HepG2 (cell line): Measurements from ENCODE around the gene NAALAD2. TPM values are rescaled to one million over a fixed set of nuclear protein-coding genes. Genes with fewer than 3 reads are reported as not detected.
A peak's percentile ranks its signal among the peaks of the same experiment; 100 is the strongest.

Source experiments
- ATAC-seq: fragments of 200-7000 bp; cut with Tn5 transposase; 3 replicates; pipeline ENCODE4 v1.9.1; 2020; ENCODE audit warnings: mild to moderate bottlenecking, moderate library complexity
- BruUV-seq: library from RNA; stranded (reverse); fragments of 400-500 nt; replicated peaks from 2 replicates; lab custom pipeline; 2021; lab: Mats Ljungman, UMichigan
- CTCF ChIA-PET: fragments of 300-600 bp; formaldehyde crosslinking; extraction: SDS; loops from one replicate; lab custom pipeline; 2021; ENCODE audit warnings: low total read pairs, inconsistent platforms, low intra/inter-chr PET ratio; lab: Yijun Ruan, JAX
- POLR2A ChIA-PET: fragments of 350-600 bp; sonication (Branson Sonifier 250); formaldehyde crosslinking; loops from one replicate; lab custom pipeline; 2020; ENCODE audit warnings: antibody characterized with exemption, inconsistent platforms; lab: Yijun Ruan, JAX
- DNase-seq: peaks from one replicate; pipeline ENCODE4 v3.0.0-alpha.2; 2015; ENCODE audit warnings: low spot score
- FAIRE-seq: peaks from 3 replicates; lab custom pipeline; 2011; peaks lifted over from hg19 to GRCh38; lab: Jason Lieb, UNC
- H2AFZ ChIP-seq: one replicate; pipeline ENCODE4 v1.6.1; 2011; ENCODE audit warnings: low read length, inconsistent platforms
- H3K27ac ChIP-seq: fragments of 300-600 bp; 3 replicates; pipeline ENCODE4 v1.8.0; 2011; ENCODE audit warnings: mixed run types, mild to moderate bottlenecking, mixed read lengths, low read length, inconsistent platforms; ENCODE audit not compliant: insufficient read depth; ENCODE audit errors: extremely low read length
- H3K27me3 ChIP-seq, 2 experiments: fragments of 200-600 bp in 1 of 2; 2 replicates in 1 of 2; 3 replicates in 1 of 2; pipeline versions ENCODE4 v1.6.0 to v1.8.0; 2011; ENCODE audit warnings: low read length in 2 of 2, mild to moderate bottlenecking in 2 of 2, moderate library complexity in 2 of 2, inconsistent platforms in 1 of 2; ENCODE audit not compliant: insufficient read depth in 2 of 2, control insufficient read depth in 1 of 2
- H3K36me3 ChIP-seq, 2 experiments: fragments of 200-600 bp in 1 of 2; replicated peaks in 1 of 2; 2 replicates in 1 of 2; 3 replicates in 1 of 2; pipeline versions ENCODE4 v1.5.1 to v1.8.0; 2011; ENCODE audit warnings: low read length in 2 of 2, inconsistent platforms in 1 of 2; ENCODE audit not compliant: insufficient read depth in 2 of 2, control insufficient read depth in 1 of 2
- H3K4me1 ChIP-seq: 2 replicates; pipeline ENCODE4 v1.5.1; 2012; ENCODE audit warnings: low read length, inconsistent platforms; ENCODE audit not compliant: insufficient read depth
- H3K4me2 ChIP-seq: 2 replicates; pipeline ENCODE4 v1.6.0; 2011; ENCODE audit warnings: low read depth, low read length, inconsistent platforms
- H3K4me3 ChIP-seq, 3 experiments: fragments of 200-600 bp in 1 of 3; sonication (generic), shearing (Covaris generic) in 1 of 3; replicated peaks in 1 of 3; 2 replicates each; pipeline ENCODE4 v1.5.1; 2011 to 2016; ENCODE audit warnings: low read length in 3 of 3, inconsistent platforms in 2 of 3, low read depth in 2 of 3, mild to moderate bottlenecking in 2 of 3, control low read depth in 1 of 3, mixed read lengths in 1 of 3; ENCODE audit not compliant: insufficient read depth in 1 of 3
- H3K79me2 ChIP-seq: one replicate; pipeline ENCODE4 v1.6.1; 2011; ENCODE audit warnings: low read length, inconsistent platforms; ENCODE audit not compliant: insufficient read depth
- H3K9ac ChIP-seq: 2 replicates; pipeline ENCODE4 v1.6.0; 2011; ENCODE audit warnings: mild to moderate bottlenecking, low read depth, low read length, inconsistent platforms; ENCODE audit not compliant: insufficient read depth
- H3K9me3 ChIP-seq: 2 replicates; pipeline ENCODE4 v1.5.1; 2012; ENCODE audit warnings: mild to moderate bottlenecking, low read length
- H4K20me1 ChIP-seq: 2 replicates; pipeline ENCODE4 v1.6.0; 2011; ENCODE audit warnings: inconsistent platforms, mild to moderate bottlenecking, low read length, moderate library complexity; ENCODE audit not compliant: insufficient read depth
- AHR ChIP-seq: IDR thresholded peaks from 2 replicates; pipeline ENCODE4 v1.6.1; 2018; ENCODE audit warnings: missing genetic modification reagents, missing compliant biosample characterization
- CEBPB ChIP-seq: IDR thresholded peaks from 2 replicates; pipeline ENCODE4 v1.6.1; 2011; ENCODE audit warnings: low read depth, low read length, improper control_type of control experiment, borderline replicate concordance
- CENPX ChIP-seq: sonication (generic); formaldehyde crosslinking; IDR thresholded peaks from 2 replicates; pipeline ENCODE4 v1.9.0; 2021; ENCODE audit warnings: mild to moderate bottlenecking, missing genetic modification reagents, moderate library complexity
- CREB1 ChIP-seq, 2 experiments: fragments of 450-650 bp in 1 of 2; IDR thresholded peaks; 2 replicates each; pipeline ENCODE4 v1.6.1; 2016 to 2017; ENCODE audit warnings: control low read depth in 1 of 2, mild to moderate bottlenecking in 1 of 2, missing compliant biosample characterization in 1 of 2, missing genetic modification characterization in 1 of 2
- E2F1 ChIP-seq: sonication (generic); formaldehyde crosslinking; IDR thresholded peaks from 2 replicates; pipeline ENCODE4 v1.5.0; 2020; ENCODE audit warnings: missing genetic modification reagents
- GTF2F1 ChIP-seq: fragments of 150-350 bp; IDR thresholded peaks from 2 replicates; pipeline ENCODE4 v1.6.1; 2014; ENCODE audit warnings: low read length
- KDM4B ChIP-seq: sonication (generic); formaldehyde crosslinking; IDR thresholded peaks from 2 replicates; pipeline ENCODE4 v1.4.0; 2020; ENCODE audit warnings: missing genetic modification reagents
- PHF21A ChIP-seq: sonication (generic); formaldehyde crosslinking; IDR thresholded peaks from 2 replicates; pipeline ENCODE4 v1.5.0; 2020; ENCODE audit warnings: mild to moderate bottlenecking, missing genetic modification reagents
- RAD51 ChIP-seq: fragments of 450-650 bp; IDR thresholded peaks from 2 replicates; pipeline ENCODE4 v1.6.1; 2016; ENCODE audit warnings: borderline replicate concordance
- REPIN1 ChIP-seq: sonication (generic); formaldehyde crosslinking; IDR thresholded peaks from 2 replicates; pipeline ENCODE4 v1.8.0; 2022; ENCODE audit warnings: missing genetic modification reagents, low read depth, mild to moderate bottlenecking, borderline replicate concordance
- TOPORS ChIP-seq: sonication (generic); formaldehyde crosslinking; IDR thresholded peaks from 2 replicates; pipeline ENCODE4 v1.8.0; 2023; ENCODE audit warnings: mild to moderate bottlenecking, missing genetic modification reagents
- U2AF1 ChIP-seq: fragments of 200-400 bp; formaldehyde crosslinking; optimal IDR thresholded peaks from 2 replicates; pipeline ENCODE3; 2017; ENCODE audit warnings: mild to moderate bottlenecking, low read depth, low read length
- ZC3H13 ChIP-seq: sonication (generic); formaldehyde crosslinking; IDR thresholded peaks from 2 replicates; pipeline ENCODE4 v1.8.1; 2023; ENCODE audit warnings: mild to moderate bottlenecking, missing genetic modification reagents, moderate library complexity
- ZNF124 ChIP-seq: sonication (generic); formaldehyde crosslinking; IDR thresholded peaks from 2 replicates; pipeline ENCODE4 v1.4.0; 2020; ENCODE audit warnings: missing genetic modification reagents
- ZNF251 ChIP-seq: sonication (generic); formaldehyde crosslinking; IDR thresholded peaks from 2 replicates; pipeline ENCODE4 v1.9.0; 2021; ENCODE audit warnings: mild to moderate bottlenecking, missing genetic modification reagents
- ZNF335 ChIP-seq: sonication (generic); formaldehyde crosslinking; IDR thresholded peaks from 2 replicates; pipeline ENCODE4 v1.4.0; 2020; ENCODE audit warnings: missing genetic modification reagents
- ZNF713 ChIP-seq: sonication (generic); formaldehyde crosslinking; IDR thresholded peaks from 2 replicates; pipeline ENCODE4 v1.4.0; 2020; ENCODE audit warnings: mild to moderate bottlenecking, missing genetic modification reagents
- WGBS: methylation state at CpG from one replicate; pipeline ENCODE4 v1.1.6; 2017; ENCODE audit warnings: low lambda C conversion rate; 5-methylcytosine and 5-hydroxymethylcytosine counted together
- in situ Hi-C: cut with HindIII; loops from 2 replicates; pipeline ENCODE4 v1.10.0; 2017; ENCODE audit warnings: low pct_unique_long_range_greater_than_20kb; ENCODE audit not compliant: extremely low pct_ligation_motif_present
- intact Hi-C: fragments of 100-400 bp; cut with micrococcal nuclease; formaldehyde crosslinking; loops from one replicate; pipeline ENCODE4 v1.10.0; 2022; ENCODE audit not compliant: unreplicated experiment
- polyA plus RNA-seq, 8 experiments: library from polyadenylated mRNA; depleted of rRNA in 3 of 8; stranded (reverse) in 7 of 8; unstranded in 1 of 8; fragments of >200 nt; fragmentation: Illumina TruSeq in 4 of 8; extraction: Trizol in 4 of 8; gene quantifications; 2 replicates each; pipeline versions ENCODE4 v1.2.1 to v1.2.3, GENCODE V29; 2011 to 2016; ENCODE audit warnings: low read depth in 4 of 8, missing spikeins in 1 of 8, mixed read lengths in 1 of 8; ENCODE audit not compliant: insufficient read depth in 1 of 8
- total RNA-seq, 5 experiments: library from RNA; depleted of rRNA; stranded (reverse); fragments of >200 nt; fragmentation: Illumina TruSeq; extraction: Trizol; gene quantifications; 2 replicates each; pipeline ENCODE4 v1.2.3, GENCODE V29; 2016; ENCODE audit warnings: low read depth in 1 of 5
- TF ChIP-seq, protein P1 (sequence below): sonication (generic); formaldehyde crosslinking; IDR thresholded peaks from 2 replicates; pipeline ENCODE4 v1.4.0; 2020; ENCODE audit warnings: missing genetic modification reagents, mild to moderate bottlenecking, borderline replicate concordance

NAALAD2 gene
- total and polyA plus RNA-seq, 2 of the 13 experiments (the other 11 are each of a cell fraction or from before 2014, with no cell fraction given), result 8.0 to 8.9 TPM

DNA sequence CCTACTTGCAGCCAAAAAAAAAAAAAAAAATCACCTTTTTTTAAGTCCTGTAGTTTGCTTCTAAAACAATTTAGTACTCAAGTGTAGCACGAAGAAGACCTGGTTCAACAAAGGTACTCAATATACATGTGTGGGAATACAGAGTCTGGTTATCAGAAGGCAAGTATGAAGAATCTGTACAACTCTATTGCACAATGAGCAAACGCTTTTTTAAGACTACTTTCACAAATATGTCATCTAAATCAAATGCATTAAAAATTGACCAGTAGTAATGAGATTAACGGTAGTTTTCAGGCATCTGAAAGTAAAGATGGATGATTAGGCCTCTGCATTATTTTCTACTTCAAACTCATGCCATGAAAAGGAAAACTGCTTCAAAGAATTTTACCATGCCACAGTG is 78.9 kb downstream of the NAALAD2 start:
- no peak overlapping the region for H2AFZ ChIP-seq
- no peaks in the 10 kb centered on the region for H3K9me3 ChIP-seq
- POLR2A ChIA-PET, result no interaction called here
- H3K9ac ChIP-seq, result no peak overlapping the region
- H3K4me3 ChIP-seq, result no peak overlapping the region
- 93% methylated on average over 3 of the region's 3 CpGs for WGBS
- no peak for TF ChIP-seq PHF21A (CRISPR knock-in tag)
- TF ChIP-seq CEBPB, result peak; percentile 61
- in situ Hi-C loops, result no loop called here
- CTCF ChIA-PET, result no interaction called here
- DNase-seq, result no peak
- intact Hi-C loops, result no loop called here
- ATAC-seq, result no peak
- H3K36me3 ChIP-seq, result peaks cover 8 to 57% of the 10 kb centered on the region in 2 experiments
- no peaks in the 10 kb centered on the region for H4K20me1 ChIP-seq
- peaks cover 40% of the 10 kb centered on the region for H3K79me2 ChIP-seq
- no peak for FAIRE-seq
- no peaks in the 10 kb centered on the region for H3K4me1 ChIP-seq
- H3K27ac ChIP-seq, result no peak overlapping the region
- no TSS peak for BruUV-seq
- no peak overlapping the region for H3K4me2 ChIP-seq
- H3K27me3 ChIP-seq, result no peaks in the 10 kb centered on the region

- ATAC-seq, result no peak
- Histone ChIP-seq H3K9me3 (no peaks in the 10 kb centered on the region), H3K27me3 (no peaks in the 10 kb centered on the region), H3K4me2 (no peak overlapping the region), H3K79me2 (peaks cover 70% of the 10 kb centered on the region), H4K20me1 (peaks cover 20% of the 10 kb centered on the region), H3K4me1 (peaks cover 27% of the 10 kb centered on the region), H2AFZ (no peak overlapping the region), H3K4me3 (no peak overlapping the region), H3K9ac (no peak overlapping the region), H3K27ac (no peak overlapping the region), H3K36me3 (peaks cover 3 to 36% of the 10 kb centered on the region in 2 experiments; a peak in 4 of 5 replicates)
- in situ Hi-C loops (no loop called here), intact Hi-C loops (no loop called here)
- CTCF ChIA-PET, result no interaction called here
- BruUV-seq, result no TSS peak
- no peak for FAIRE-seq
- DNase-seq, result no peak
- 96% methylated on average over 5 of the region's 5 CpGs for WGBS
- TF ChIP-seq ZNF251 (CRISPR knock-in tag) (no peak), ZNF713 (CRISPR knock-in tag) (no peak), ZNF124 (CRISPR knock-in tag) (no peak), CREB1 (IDR thresholded peaks at IDR 0.05) (no peak), CREB1 (CRISPR knock-in tag; IDR thresholded peaks at IDR 0.05) (no peak), TOPORS (CRISPR knock-in tag) (no peak), AHR (CRISPR knock-in tag) (no peak), U2AF1 (no peak), KDM4B (no peak), REPIN1 (CRISPR knock-in tag) (no peak), GTF2F1 (no peak), E2F1 (CRISPR knock-in tag) (no peak), CENPX (CRISPR knock-in tag) (no peak), ZC3H13 (CRISPR knock-in tag) (no peak), RAD51 (no peak), ZNF335 (CRISPR knock-in tag) (no peak)
- TF ChIP-seq, protein P1, sequence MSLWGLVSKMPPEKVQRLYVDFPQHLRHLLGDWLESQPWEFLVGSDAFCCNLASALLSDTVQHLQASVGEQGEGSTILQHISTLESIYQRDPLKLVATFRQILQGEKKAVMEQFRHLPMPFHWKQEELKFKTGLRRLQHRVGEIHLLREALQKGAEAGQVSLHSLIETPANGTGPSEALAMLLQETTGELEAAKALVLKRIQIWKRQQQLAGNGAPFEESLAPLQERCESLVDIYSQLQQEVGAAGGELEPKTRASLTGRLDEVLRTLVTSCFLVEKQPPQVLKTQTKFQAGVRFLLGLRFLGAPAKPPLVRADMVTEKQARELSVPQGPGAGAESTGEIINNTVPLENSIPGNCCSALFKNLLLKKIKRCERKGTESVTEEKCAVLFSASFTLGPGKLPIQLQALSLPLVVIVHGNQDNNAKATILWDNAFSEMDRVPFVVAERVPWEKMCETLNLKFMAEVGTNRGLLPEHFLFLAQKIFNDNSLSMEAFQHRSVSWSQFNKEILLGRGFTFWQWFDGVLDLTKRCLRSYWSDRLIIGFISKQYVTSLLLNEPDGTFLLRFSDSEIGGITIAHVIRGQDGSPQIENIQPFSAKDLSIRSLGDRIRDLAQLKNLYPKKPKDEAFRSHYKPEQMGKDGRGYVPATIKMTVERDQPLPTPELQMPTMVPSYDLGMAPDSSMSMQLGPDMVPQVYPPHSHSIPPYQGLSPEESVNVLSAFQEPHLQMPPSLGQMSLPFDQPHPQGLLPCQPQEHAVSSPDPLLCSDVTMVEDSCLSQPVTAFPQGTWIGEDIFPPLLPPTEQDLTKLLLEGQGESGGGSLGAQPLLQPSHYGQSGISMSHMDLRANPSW, result no peak
- POLR2A ChIA-PET, result no interaction called here
Observed at GRCh38 chr11:90216611-90217010, 82.1 kb downstream of the NAALAD2 start.
